Neutrophil (primary cell): ENCODE results near the gene RETREG2.
"Not testable (repeated sequence)": the region's sequence is repeated elsewhere in the genome, so short reads cannot be mapped to it uniquely, and the experiment has no call there.

Source experiments
- H3K27ac ChIP-seq: fragments of 200-600 bp; sonication (generic); 2 replicates; pipeline ENCODE4 v1.5.1; 2016; ENCODE audit warnings: mild to moderate bottlenecking, moderate library complexity
- H3K27me3 ChIP-seq: fragments of 200-600 bp; sonication (generic); 2 replicates; pipeline ENCODE4 v1.6.0; 2016; ENCODE audit warnings: mild to moderate bottlenecking
- H3K36me3 ChIP-seq: fragments of 200-600 bp; sonication (generic); 2 replicates; pipeline ENCODE4 v1.5.1; 2017
- H3K4me1 ChIP-seq, 2 experiments: fragments of 200-600 bp in 1 of 2; sonication (generic) in 1 of 2; 1 replicate in 1 of 2; 2 replicates in 1 of 2; pipeline versions ENCODE4 v1.5.1 to v1.6.1; 2013 to 2016; ENCODE audit warnings: low read depth in 1 of 2, low read length in 1 of 2, mild to moderate bottlenecking in 1 of 2, moderate library complexity in 1 of 2; ENCODE audit not compliant: control insufficient read depth in 1 of 2, insufficient read depth in 1 of 2
- H3K4me3 ChIP-seq, 2 experiments: fragments of 200-600 bp in 1 of 2; sonication (generic) in 1 of 2; 1 replicate in 1 of 2; 2 replicates in 1 of 2; pipeline ENCODE4 v1.5.1; 2013 to 2016; ENCODE audit warnings: low read depth in 1 of 2, low read length in 1 of 2, mild to moderate bottlenecking in 1 of 2, moderate library complexity in 1 of 2
- H3K9me3 ChIP-seq: fragments of 200-600 bp; sonication (generic); 2 replicates; pipeline ENCODE4 v1.5.1; 2016
- CTCF ChIP-seq: fragments of 200-600 bp; sonication (generic); IDR thresholded peaks from 2 replicates; pipeline ENCODE4 v1.5.1; 2016; ENCODE audit warnings: antibody characterized with exemption

The RETREG2 gene

GRCh38 chr2:219199470-219200211 lies 21.6 kb downstream of the RETREG2 start:
- Histone ChIP-seq H3K27ac (no peak overlapping the region), H3K4me3 (no peak overlapping the region), H3K4me1 (no peaks in the 10 kb centered on the region), H3K36me3 (no peaks in the 10 kb centered on the region), H3K9me3 (no peaks in the 10 kb centered on the region), H3K27me3 (peaks cover 24% of the 10 kb centered on the region)
- TF ChIP-seq CTCF, result no peak

GRCh38 chr2:219200502-219201326 lies 22.6 kb downstream of the RETREG2 start:
- H3K27ac ChIP-seq, H3K9me3 ChIP-seq, H3K36me3 ChIP-seq, H3K4me3 ChIP-seq, H3K4me1 ChIP-seq: not testable (repeated sequence)
- peaks cover 16% of the 10 kb centered on the region for H3K27me3 ChIP-seq

GRCh38 chr2:219201331-219201730 lies 23.3 kb downstream of the RETREG2 start:
- not testable (repeated sequence) for H3K27ac ChIP-seq, H3K9me3 ChIP-seq, H3K4me3 ChIP-seq, H3K36me3 ChIP-seq, H3K4me1 ChIP-seq
- H3K27me3 ChIP-seq, result peaks cover 13% of the 10 kb centered on the region

GRCh38 chr2:219204425-219205164 lies 26.5 kb downstream of the RETREG2 start:
- H3K27ac ChIP-seq, result no peak overlapping the region
- TF ChIP-seq CTCF, result no peak

GRCh38 chr2:219205165-219205538 lies 27.1 kb downstream of the RETREG2 start:
- Histone ChIP-seq H3K9me3 (no peaks in the 10 kb centered on the region), H3K27ac (no peak overlapping the region), H3K27me3 (no peaks in the 10 kb centered on the region), H3K36me3 (peaks cover 21% of the 10 kb centered on the region), H3K4me3 (no peak overlapping the region), H3K4me1 (peaks cover 39 to 43% of the 10 kb centered on the region in 2 experiments)
- no peak for TF ChIP-seq CTCF

More at GRCh38 chr2:219204425-219205164, 26.5 kb downstream of the RETREG2 start:
- Histone ChIP-seq H3K9me3 (no peaks in the 10 kb centered on the region), H3K4me3 (no peak overlapping the region), H3K4me1 (peaks cover 33 to 37% of the 10 kb centered on the region in 2 experiments), H3K36me3 (peaks cover 20% of the 10 kb centered on the region), H3K27me3 (peaks cover 3% of the 10 kb centered on the region)

GRCh38 chr2:219205981-219206327 lies 27.9 kb downstream of the RETREG2 start:
- no peaks in the 10 kb centered on the region for H3K9me3 ChIP-seq
- TF ChIP-seq CTCF, result no peak
- peaks cover 47 to 51% of the 10 kb centered on the region in 2 experiments for H3K4me1 ChIP-seq
- peaks cover 28% of the 10 kb centered on the region for H3K36me3 ChIP-seq
- H3K4me3 ChIP-seq, result peak overlapping the region; percentile 93 to 95
- H3K27ac ChIP-seq, result peak overlapping the region; percentile 96
- no peaks in the 10 kb centered on the region for H3K27me3 ChIP-seq
